SU-DHL-6 (cell line): ENCODE measurements around the gene HTATIP2.

Source experiments
- CTCF ChIP-seq: fragments of 200-600 bp; sonication (generic); IDR thresholded peaks from one replicate; pipeline ENCODE4 v1.5.1; 2017; ENCODE audit warnings: antibody characterized with exemption, mild to moderate bottlenecking, low read length, moderate library complexity; ENCODE audit not compliant: insufficient read depth, poor library complexity, severe bottlenecking
- EZH2phosphoT487 ChIP-seq: fragments of 200-600 bp; sonication (generic), shearing (Covaris generic); conservative IDR thresholded peaks from 2 replicates; pipeline ENCODE4 v1.6.1; 2018; ENCODE audit warnings: mild to moderate bottlenecking, antibody characterized with exemption, low read length, moderate library complexity, mixed read lengths

GRCh38 chr11:20417771-20418170 lies 54.3 kb downstream of the HTATIP2 start:
- no peak for TF ChIP-seq CTCF
- no peak for TF ChIP-seq EZH2phosphoT487
